Stimulated activated CD8-positive, alpha-beta memory T cell treated with anti-CD3 and anti-CD28 coated beads, Interleukin-4, amount 100 ng/mL, for 24 hours (primary cell): ENCODE results near the gene CSTF1.
A peak's percentile ranks its signal among the peaks of the same experiment; 100 is the strongest.
"Not testable (repeated sequence)": the region's sequence is repeated elsewhere in the genome, so short reads cannot be mapped to it uniquely, and the experiment has no call there.

Experiments
- DNase-seq: peaks from one replicate; pipeline ENCODE4 v3.0.0-alpha.2; 2020; ENCODE audit warnings: low read depth

The CSTF1 gene

DNA sequence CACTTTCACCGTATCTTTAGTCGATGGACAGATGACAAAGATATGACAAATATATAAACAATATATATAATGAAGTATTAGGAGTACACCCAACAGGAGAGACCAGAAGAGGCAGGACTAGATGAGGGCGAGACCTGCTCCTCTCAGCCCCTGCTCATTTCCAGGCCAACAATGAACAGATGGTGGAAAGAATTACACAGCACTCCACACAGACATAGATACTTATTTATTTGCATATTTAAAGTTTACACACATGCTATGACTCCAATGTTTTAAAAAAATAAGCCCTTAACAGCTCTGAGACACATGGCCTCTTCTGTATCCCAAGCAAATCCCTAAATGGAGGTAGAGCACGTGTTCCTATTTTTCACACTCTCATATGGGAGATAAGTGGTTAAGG, 23.3 kb upstream of the CSTF1 start:
- DNase-seq = no peak

DNA sequence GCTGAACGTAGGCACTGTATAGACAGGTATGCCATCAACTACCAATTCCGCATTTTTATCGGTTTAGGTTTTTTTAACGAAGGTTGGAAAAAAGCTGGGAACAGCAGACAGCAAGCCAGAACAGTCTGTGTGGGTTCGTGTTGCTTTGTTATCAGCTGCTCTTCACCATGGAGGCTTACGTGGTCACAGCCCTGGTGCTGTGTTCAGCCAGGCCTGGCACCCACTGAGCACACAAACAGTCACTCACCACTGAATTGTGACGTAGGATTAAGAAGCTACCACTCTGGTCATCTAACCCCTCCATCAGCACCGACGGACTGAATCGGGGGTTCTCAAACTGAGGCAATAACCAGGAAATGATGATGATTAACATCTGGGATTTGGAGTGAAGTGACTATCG, 20.5 kb upstream of the CSTF1 start:
- DNase-seq = no peak

DNA sequence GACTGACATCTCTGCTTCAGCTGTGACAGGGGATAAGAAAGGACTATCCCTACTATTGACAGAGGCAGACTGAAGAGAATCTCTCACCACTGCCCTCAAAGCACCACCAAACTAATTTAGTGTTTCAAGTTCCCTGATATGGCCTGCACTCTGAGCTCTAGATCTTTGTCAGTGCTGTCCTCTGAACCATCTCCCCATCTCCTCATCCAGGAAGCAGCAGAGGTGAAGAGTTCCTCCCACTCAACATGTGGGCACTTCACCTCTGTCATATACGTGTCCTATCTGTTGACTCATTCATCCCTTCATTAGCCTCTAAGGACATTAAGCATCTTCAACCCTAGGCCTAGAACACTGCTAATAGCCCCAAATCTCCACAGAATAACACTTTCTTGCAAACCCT, 19.6 kb upstream of the CSTF1 start:
- DNase-seq = no peak

DNA sequence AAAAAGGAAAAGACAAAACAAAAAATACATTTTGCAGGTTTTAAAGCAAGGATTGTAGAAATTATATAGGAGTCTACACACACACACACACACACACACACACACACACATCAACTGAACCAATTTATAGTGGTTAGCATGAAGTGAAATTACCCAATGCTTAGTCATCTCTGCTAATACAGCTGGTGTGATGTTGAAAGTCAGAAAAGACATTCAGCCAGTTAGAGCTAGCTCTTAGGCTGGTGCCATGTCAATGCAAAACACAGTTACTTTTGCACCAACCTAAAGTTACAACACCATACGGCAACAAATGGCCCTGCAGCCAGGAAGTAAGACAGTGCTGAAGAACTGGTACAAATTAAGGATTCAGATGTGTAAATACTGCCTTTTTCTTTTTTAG, 18.5 kb upstream of the CSTF1 start:
- DNase-seq = no peak

DNA sequence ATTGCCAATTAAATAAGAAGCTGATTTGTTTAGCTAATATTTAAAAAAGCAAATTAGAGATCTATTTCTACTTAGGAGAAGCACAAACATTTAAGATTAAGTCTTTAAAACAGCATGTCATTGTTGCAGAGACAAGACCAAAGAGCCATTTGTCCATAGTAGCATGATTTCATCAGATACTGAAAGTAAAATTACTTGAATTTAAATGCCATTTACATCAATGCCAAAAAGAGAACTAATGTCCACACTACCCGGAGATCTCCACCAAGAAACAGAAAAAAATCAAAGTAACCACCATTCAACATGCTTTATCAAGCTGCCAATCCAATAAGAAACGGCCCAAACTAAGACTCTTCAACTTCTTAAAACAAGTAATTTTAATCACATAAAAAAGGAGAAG, 16.1 kb upstream of the CSTF1 start:
- no peak for DNase-seq

DNA sequence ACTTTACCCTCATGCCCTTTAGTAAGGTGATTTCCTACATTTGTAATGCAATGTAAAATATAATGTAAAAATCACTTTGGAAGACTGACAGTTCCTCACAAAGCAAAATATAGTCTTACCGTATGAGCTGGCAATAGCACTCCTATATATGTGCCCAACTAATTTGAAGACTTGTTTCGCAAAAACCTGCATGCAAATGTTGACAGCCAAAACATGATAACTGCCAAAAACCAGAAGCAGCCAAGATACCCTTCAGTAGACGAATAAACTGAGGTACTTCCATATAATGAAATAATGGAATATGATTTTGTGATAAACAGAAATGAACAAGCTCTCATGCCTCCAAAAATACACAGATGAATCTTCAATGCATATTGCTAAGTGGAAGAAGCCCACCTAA, 14.1 kb upstream of the CSTF1 start:
- no peak for DNase-seq

DNA sequence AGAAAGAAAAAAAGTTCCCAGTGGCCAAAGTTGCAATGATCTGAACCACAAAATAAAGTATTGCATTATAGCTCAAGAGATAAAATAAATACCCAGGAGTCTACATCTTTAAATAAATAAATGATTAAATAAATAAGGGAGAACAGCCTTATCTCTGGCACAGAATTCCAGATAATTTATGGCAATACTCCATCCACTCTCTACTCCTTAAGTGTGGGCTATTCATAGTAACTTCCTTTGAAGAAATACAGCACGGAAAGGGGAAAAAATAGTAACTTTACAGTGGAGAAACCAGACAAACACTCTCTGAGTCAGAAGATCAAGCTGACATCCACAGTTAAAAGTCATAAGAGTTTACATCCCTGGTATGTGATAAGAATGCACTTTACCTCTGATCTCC, 12.1 kb upstream of the CSTF1 start:
- DNase-seq = no peak

DNA sequence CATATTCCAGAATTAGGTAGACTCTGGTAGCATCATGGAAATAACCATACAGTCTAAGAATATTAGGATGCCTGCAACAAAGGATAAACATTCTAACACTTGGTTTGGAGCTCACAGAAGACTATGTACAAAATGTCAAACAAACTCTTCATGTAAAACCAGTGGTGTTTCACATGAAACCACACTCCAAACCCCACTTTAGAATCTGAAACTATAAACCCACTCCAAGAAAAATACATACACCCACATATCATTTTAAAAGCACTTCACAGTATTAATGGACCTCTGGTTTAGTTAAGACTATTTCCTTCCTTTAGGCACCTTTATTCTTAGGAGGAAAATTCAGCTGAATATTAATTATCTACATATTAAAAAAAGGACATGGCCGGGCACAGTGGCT, 10.9 kb upstream of the CSTF1 start:
- DNase-seq = no peak

DNA sequence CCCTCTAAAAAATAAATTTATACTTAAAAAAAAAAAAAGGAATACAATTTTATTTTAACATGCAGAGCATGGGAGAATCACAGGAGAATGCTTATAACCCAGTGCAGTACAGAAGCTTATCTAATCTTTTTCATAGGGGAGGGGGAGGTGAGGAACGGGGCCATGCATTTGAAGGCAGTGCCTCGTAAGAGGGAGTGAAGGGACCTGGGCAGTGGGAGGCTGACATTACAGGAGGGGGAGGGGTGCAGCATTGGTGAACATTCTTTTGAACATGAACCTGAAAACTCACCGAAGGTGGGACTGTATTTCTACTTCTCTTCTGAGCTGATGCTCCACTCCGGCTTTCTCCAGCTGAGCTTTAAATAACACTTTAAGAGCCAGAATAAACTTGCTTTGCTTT, 9.7 kb upstream of the CSTF1 start:
- DNase-seq = no peak

DNA sequence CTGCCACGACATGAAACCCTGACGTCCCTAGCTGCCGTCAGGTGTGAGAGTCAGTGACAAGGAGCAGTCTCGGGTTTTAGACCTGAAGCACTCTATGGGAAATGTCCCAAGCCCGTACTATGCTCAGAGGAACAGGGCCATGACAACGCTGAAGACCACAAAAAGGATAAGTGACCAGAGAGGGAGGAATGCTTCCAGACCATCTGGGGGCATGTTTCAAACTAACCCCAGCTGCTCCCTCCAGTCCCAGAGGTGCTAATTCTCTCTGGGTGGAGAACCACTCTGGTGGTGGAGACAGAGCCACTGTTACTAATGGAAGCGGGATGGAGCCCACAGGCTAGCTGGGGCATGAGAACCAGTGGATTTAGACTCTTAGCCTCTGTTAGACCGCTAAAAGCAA, 9.1 kb upstream of the CSTF1 start:
- no peak for DNase-seq

DNA sequence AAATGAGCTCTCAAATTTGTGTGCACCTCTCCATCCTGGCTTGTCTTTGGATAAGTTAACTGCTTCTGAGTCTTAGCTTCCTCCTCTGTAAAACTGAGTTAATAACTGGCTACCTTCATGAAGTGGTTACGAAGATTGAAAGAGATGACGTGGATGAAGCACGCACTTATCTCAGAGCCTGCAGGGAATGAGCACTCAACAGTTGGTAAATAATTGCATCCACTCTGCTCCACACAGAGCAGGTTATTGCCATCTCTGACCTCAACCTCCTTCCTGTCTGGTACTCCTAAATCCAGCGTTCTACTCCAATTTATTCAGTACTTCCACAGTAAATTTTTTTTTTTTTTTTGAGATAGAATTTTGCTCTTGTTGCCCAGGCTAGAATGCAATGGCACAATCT, 7.3 kb upstream of the CSTF1 start:
- no peak for DNase-seq

DNA sequence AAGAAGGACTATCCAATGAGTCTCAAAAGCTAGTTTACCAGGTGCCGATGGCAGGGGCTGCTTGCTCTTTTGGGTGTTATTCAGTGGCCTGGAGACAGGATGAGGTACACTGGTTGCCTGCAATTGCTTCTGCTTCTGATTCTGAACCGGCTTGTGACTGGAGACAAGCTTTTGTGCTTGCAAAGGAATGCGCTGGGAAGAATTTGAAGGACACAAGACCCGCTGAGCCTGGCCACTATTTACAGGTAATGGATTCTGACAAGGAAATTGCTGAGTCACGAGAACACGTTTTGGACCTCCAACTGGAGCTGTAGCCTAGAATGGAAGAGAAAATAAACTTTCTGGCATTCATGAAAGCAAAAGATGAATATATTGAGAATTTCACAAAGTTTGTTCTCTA, 6.2 kb upstream of the CSTF1 start:
- DNase-seq = no peak

DNA sequence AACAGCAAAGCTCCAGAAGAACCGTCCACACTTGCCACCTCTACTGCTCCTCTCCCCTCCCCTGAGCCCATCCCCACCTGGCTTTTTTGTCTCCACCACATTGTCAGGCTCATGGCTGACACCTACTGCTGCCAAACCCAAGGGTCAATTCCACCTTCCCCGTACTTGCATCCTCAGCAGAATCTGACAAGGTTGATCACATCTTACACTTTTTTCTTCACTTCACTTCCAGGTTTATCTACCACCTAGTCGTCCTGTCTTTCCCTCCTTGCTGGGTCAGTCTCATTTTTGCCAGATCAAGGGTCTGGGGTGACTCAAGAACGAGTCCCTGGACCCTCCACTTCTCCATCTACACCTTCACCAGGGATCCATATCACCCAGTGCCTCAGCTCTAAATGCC, 3.6 kb upstream of the CSTF1 start:
- DNase-seq = no peak

DNA sequence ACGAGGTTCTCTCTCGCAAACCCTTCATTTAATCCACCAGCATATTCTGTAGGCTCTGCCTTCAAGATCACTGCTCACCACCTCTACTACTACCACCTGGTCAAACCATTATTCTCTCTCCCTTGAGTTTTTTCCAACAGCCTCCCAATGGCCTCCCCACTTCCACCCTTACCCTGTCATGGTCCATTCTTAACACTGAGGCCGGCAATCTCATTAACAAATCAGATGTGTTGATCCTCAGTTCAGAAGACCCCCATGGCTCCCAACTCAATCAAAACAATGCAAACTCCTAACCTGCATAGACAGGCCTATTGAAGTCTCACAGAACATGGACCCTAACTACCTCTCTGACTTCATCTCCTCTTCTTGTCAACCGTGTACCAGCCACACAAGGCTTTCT, 2.6 kb upstream of the CSTF1 start:
- DNase-seq = no peak

DNA sequence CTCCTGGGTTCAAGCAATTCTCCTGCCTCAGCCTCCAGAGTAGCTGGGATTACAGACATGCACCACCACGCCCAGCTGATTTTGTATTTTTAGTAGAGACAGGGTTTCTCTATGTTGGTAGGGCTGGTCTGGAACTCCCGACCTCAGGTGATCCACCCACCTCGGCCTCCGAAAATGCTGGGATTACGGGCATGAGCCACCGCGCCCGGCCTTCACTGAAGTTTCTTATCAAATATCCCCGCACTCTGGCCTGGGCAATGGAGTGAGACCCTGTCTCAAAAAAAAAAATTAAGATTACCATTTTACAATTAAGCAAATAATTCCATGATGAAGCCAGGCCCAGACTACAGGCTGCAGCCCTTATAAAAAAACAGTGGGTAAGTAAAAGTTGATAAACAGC, 2.0 kb upstream of the CSTF1 start:
- DNase-seq = not testable (repeated sequence)

DNA sequence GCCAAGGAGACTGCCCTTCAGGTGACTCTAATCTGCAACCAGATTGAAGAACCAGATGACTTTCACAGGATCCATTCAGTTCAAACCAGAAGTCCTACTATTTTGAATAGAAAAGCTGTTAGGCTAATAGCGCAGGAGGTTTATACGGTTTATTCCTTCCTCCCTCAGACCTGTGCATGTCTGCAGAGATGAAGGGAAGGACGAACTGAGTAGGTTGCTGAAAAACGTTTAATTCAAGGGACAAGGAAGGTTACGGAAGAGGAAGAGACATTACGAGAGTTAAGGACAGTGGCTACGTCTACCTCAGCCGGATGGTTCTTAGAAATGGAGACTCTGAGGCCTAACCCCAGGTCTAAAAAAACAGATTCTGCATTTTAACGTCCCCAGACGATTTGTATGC, 1.4 kb upstream of the CSTF1 start:
- no peak for DNase-seq

DNA sequence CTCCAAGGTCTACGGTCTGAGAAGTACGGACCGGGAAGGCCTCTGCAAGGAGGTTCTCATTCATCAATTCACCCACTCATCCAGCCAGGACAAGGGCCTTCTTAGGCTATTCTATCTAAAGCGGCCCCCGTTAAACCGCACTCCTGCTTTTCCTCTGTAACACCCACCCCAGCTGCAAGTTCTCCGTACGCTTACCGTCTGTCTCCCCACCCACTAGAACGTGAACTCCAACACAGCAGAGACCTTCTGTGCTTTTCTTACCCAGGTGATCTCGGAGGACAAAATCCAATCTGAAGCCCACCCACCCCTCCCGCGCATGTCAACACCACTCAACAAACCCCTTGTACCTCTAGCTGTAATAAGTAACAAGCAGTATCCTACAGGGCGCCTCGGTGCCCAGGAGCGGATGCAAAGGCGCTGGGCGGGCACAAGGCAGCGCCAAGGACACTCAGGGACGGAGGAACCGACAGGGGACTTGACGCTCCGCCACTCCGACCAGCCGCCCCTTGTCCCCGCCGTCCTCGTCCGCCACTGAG, 781 bp upstream of the CSTF1 start:
- no peak for DNase-seq

DNA sequence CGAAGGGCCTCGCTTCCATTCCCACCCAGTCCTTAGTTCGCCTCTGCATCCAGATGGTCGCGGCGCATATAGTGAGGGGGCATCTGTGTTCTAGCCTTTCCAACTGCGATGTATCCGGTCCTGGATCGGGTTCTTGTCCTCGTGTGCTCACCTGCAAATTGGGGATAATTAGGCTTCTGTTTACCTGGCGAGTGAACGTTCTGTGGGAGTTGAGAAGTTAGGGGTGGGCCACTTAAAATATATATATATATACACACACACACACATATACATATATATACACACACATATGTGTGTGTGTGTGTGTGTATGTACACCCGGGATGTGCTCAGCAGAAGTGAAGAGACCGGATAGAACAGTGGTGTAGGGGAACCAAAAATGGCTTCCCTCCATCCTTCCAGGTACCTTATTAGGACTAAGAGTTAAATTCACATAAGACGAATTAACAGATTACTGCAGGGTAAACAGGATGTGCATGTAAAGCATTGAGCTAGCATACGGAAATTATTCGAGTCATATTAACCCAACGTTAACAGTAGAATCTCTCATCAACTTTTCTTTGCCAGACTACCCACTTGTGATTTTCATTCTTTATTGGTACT, 537 bp downstream of the CSTF1 start:
- no peak for DNase-seq

DNA sequence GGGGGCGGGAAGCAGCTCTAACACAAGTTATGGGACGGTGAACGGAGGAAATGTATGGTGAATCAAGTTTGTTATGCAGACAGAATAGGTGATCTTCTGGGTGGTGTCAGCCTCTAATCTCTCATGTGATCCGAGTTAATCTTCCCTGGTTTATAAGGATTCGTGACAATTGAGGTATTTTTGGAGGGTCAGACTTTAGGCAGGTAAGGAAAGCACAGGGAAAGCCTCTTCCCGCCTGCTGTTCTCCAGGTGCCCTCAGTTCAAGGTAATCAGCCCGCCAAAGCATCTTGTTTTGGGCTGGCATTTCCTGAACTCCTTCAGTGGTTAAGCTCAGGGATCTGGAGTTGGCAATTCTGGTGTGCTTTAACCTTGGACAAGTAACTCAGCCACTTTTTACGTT, 1.2 kb downstream of the CSTF1 start:
- DNase-seq = no peak

DNA sequence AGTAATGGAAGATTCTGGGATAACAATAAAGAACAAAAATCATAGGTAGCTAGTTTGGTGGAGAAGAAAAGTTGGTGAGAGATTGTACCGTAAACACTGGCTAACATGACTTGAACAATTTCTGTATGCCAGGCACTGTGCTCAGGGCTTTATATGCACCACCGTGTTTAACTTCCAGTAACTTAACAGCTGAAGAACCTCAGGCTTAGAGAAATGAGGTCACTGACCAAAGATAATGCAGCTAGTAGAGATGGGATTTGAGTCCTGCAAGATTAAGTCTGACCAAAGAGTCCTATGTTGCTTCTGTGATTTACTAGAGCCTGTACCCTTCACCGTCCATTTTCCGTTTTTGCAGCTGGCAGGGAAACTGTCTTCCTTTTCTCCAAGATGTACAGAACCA, 2.7 kb downstream of the CSTF1 start:
- no peak for DNase-seq

DNA sequence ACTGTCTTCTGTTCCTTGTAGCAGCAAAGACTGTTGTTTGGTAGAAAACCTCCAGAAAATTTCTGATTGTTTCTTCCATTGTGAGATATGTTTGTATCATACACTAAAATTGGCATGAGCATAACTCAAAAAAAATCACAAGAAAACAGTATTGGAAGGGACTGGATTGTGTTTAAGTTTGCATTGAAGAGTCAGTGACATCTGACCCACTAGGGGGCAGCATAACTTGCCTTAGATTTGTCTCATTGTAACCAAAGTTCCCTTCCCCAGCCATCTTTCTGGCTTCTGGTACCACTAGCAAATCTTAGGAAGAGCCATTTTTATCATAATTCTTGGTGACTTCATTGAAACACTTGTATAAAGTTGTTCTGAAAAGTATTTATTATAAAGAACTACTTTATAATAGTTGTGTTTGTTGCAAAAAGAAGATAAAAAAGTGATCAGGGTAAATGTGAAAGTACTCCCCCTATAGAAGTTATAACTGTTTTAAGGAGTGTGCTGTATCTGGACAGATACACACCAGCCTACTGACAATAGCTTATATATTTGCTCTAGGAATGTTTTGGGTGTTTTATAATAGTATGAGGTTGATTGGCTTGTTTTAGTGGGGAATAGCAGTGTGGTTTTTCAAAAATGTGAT, 7.7 kb downstream of the CSTF1 start:
- peak; percentile 32 for DNase-seq

DNA sequence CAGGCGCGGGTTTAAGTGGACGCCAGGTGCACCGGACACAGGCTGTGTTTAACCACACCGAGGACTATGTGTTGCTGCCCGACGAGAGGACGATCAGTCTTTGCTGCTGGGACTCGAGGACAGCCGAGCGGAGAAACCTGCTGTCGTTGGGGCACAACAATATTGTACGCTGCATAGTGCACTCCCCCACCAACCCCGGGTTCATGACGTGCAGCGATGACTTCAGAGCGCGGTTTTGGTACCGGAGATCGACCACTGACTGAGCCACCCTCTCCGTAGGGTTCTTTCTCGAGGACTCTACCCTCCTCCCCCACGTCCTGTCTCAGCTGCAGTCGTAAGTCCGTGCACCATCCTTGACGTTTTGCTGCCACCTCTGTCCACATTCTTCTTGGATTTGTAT, 11.0 kb downstream of the CSTF1 start:
- no peak for DNase-seq

DNA sequence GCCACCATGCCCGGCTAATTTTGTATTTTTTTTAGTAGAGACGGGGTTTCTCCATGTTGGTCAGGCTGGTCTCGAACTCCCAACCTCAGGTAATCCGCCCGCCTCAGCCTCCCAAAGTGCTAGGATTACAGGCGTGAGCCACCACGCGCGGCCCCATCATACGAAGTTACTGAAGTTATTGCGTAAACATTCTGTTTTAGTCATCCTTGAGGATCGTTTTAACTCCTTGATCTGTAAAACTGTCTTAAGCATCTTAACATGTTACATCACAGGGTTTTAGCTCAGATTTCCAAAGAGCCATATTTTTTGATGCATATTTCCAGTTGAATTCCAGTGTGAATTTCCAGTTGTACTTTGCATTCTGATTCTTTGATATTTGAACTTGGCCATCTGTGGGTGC, 12.9 kb downstream of the CSTF1 start:
- not testable (repeated sequence) for DNase-seq

DNA sequence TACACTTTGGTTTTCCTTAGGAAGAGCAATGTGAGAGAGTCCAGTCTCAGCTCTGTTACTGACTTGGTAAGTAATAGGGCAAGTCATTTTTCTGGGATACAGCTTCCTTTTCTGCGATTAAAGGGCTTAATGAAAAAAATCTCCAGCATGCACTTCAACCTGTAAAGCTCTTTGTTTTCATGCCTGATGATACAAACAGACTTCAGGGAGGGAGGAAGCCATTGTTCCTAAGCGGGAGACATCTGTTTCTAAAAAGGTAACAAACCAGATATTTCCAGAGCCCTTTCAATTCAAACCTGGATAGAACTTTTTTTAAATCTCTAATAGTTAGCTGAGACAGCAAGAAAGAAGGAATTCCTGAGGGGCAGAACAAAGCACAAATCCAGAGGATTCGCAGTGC, 14.5 kb downstream of the CSTF1 start:
- no peak for DNase-seq
